ENCODE results near the gene WDR90. TPM values are rescaled to one million over a fixed set of nuclear protein-coding genes. Genes with fewer than 3 reads are reported as not detected.
A peak's percentile ranks its signal among the peaks of the same experiment; 100 is the strongest.

Gene WDR90
- total RNA-seq: 10 to 100 TPM; 21.0 to 25.8 TPM
- 10 to 100 TPM in 1 of 2 donors, 1 to 10 TPM in 1; 7.5 to 60.9 TPM for polyA plus RNA-seq
- long read RNA-seq, donor 1, partial matches to known transcripts: 1 of 5 reads
- long read RNA-seq, donor 1, other reads (novel, unspliced or antisense): 3 of 5 reads
- long read RNA-seq, donor 2, partial matches to known transcripts: 4 of 13 reads
- long read RNA-seq, donor 2, other reads (novel, unspliced or antisense): 9 of 13 reads

GRCh38 chr16:648781-649589 is at the start of gene WDR90:
WDR90 (plus strand) TSS chr16:649365; CDS start chr16:649417, 52 bp downstream.
- Histone ChIP-seq H3K27ac (ENCODE audit: low read depth in 1 of 2, low read length in 2 of 2) (peak within 1 kb of the TSS in 1 of 2 donors; percentile 53), H3K9me3 (ENCODE audit: control insufficient read depth, low read length) (no peaks in the 10 kb centered on the region), H3K4me3 (ENCODE audit: low read length in 2 of 2) (peak within 1 kb of the TSS; percentile 64 to 68), H3K27me3 (ENCODE audit: control insufficient read depth in 1 of 2, insufficient read depth in 2 of 2, low read length in 1 of 2) (no peaks in the 10 kb centered on the region), H3K4me1 (ENCODE audit: control insufficient read depth in 1 of 2, insufficient read depth in 2 of 2, low read length in 2 of 2) (no peaks in the 10 kb centered on the region), H3K36me3 (ENCODE audit: control insufficient read depth in 1 of 2, insufficient read depth in 2 of 2, low read length in 1 of 2) (no peaks in the 10 kb centered on the region)
- DNase-seq: peak; percentile 96 to 98
- peak; percentile 93 for ATAC-seq (ENCODE audit: low FRiP score)
- intact Hi-C loops (cut with DNase I): no loop called here
- WGBS, 2 donors: 1% methylated on average over 87 to 91 of the region's 91 CpGs

GRCh38 chr16:600781-601180 is 48.4 kb upstream of the WDR90 start:
- WGBS, 2 donors: 47 to 53% methylated on average over 7 of the region's 7 CpGs
- Histone ChIP-seq H3K4me1 (ENCODE audit: control insufficient read depth in 1 of 2, insufficient read depth in 2 of 2, low read length in 2 of 2) (no peaks in the 10 kb centered on the region), H3K4me3 (ENCODE audit: low read length in 2 of 2) (no peak overlapping the region), H3K9me3 (ENCODE audit: control insufficient read depth, low read length) (no peaks in the 10 kb centered on the region), H3K36me3 (ENCODE audit: control insufficient read depth in 1 of 2, insufficient read depth in 2 of 2, low read length in 1 of 2) (no peaks in the 10 kb centered on the region), H3K27ac (ENCODE audit: low read depth in 1 of 2, low read length in 2 of 2) (no peak overlapping the region), H3K27me3 (ENCODE audit: control insufficient read depth in 1 of 2, insufficient read depth in 2 of 2, low read length in 1 of 2) (no peaks in the 10 kb centered on the region)
- intact Hi-C loops (cut with DNase I): no loop called here
- ATAC-seq (ENCODE audit: low FRiP score): no peak
- no peak for DNase-seq

- 82 to 86% methylated on average over 5 of the region's 5 CpGs for WGBS, 2 donors
- H3K4me1 ChIP-seq (ENCODE audit: control insufficient read depth in 1 of 2, insufficient read depth in 2 of 2, low read length in 2 of 2): no peaks in the 10 kb centered on the region
- H3K27ac ChIP-seq (ENCODE audit: low read depth in 1 of 2, low read length in 2 of 2): no peak overlapping the region
- no peaks in the 10 kb centered on the region for H3K27me3 ChIP-seq (ENCODE audit: control insufficient read depth in 1 of 2, insufficient read depth in 2 of 2, low read length in 1 of 2)
- no peaks in the 10 kb centered on the region for H3K36me3 ChIP-seq (ENCODE audit: control insufficient read depth in 1 of 2, insufficient read depth in 2 of 2, low read length in 1 of 2)
- intact Hi-C loops (cut with DNase I): no loop called here
- no peak for DNase-seq
- H3K9me3 ChIP-seq (ENCODE audit: control insufficient read depth, low read length): no peaks in the 10 kb centered on the region
- H3K4me3 ChIP-seq (ENCODE audit: low read length in 2 of 2): no peak overlapping the region
- ATAC-seq (ENCODE audit: low FRiP score): no peak
Measured at GRCh38 chr16:603933-604332, 45.2 kb upstream of the WDR90 start.

GRCh38 chr16:606656-607307 is 42.4 kb upstream of the WDR90 start:
- 94 to 97% methylated on average over 22 of the region's 22 CpGs for WGBS, 2 donors
- ATAC-seq (ENCODE audit: low FRiP score): no peak

GRCh38 chr16:608019-608418 is 41.1 kb upstream of the WDR90 start:
- Histone ChIP-seq H3K27ac (ENCODE audit: low read depth in 1 of 2, low read length in 2 of 2) (no peak overlapping the region), H3K9me3 (ENCODE audit: control insufficient read depth, low read length) (no peaks in the 10 kb centered on the region), H3K4me3 (ENCODE audit: low read length in 2 of 2) (no peak overlapping the region), H3K27me3 (ENCODE audit: control insufficient read depth in 1 of 2, insufficient read depth in 2 of 2, low read length in 1 of 2) (no peaks in the 10 kb centered on the region), H3K4me1 (ENCODE audit: control insufficient read depth in 1 of 2, insufficient read depth in 2 of 2, low read length in 2 of 2) (no peaks in the 10 kb centered on the region), H3K36me3 (ENCODE audit: control insufficient read depth in 1 of 2, insufficient read depth in 2 of 2, low read length in 1 of 2) (no peaks in the 10 kb centered on the region)
- DNase-seq (no peak), ATAC-seq (ENCODE audit: low FRiP score) (no peak)
- WGBS, 2 donors: 80 to 82% methylated on average over 10 of the region's 10 CpGs
- intact Hi-C loops (cut with DNase I): no loop called here

More at GRCh38 chr16:606656-607307, 42.4 kb upstream of the WDR90 start:
- Histone ChIP-seq H3K4me3 (ENCODE audit: low read length in 2 of 2) (no peak overlapping the region), H3K4me1 (ENCODE audit: control insufficient read depth in 1 of 2, insufficient read depth in 2 of 2, low read length in 2 of 2) (no peaks in the 10 kb centered on the region), H3K27ac (ENCODE audit: low read depth in 1 of 2, low read length in 2 of 2) (no peak overlapping the region), H3K36me3 (ENCODE audit: control insufficient read depth in 1 of 2, insufficient read depth in 2 of 2, low read length in 1 of 2) (no peaks in the 10 kb centered on the region), H3K27me3 (ENCODE audit: control insufficient read depth in 1 of 2, insufficient read depth in 2 of 2, low read length in 1 of 2) (no peaks in the 10 kb centered on the region), H3K9me3 (ENCODE audit: control insufficient read depth, low read length) (no peaks in the 10 kb centered on the region)
- intact Hi-C loops (cut with DNase I): no loop called here
- no peak for DNase-seq

- H3K4me3 ChIP-seq (ENCODE audit: low read length in 2 of 2): no peak overlapping the region
- no peak overlapping the region for H3K27ac ChIP-seq (ENCODE audit: low read depth in 1 of 2, low read length in 2 of 2)
- no peaks in the 10 kb centered on the region for H3K9me3 ChIP-seq (ENCODE audit: control insufficient read depth, low read length)
- intact Hi-C loops (cut with DNase I): no loop called here
- DNase-seq (no peak), ATAC-seq (ENCODE audit: low FRiP score) (no peak)
- H3K36me3 ChIP-seq (ENCODE audit: control insufficient read depth in 1 of 2, insufficient read depth in 2 of 2, low read length in 1 of 2): no peaks in the 10 kb centered on the region
- 86 to 87% methylated on average over 13 of the region's 13 CpGs for WGBS, 2 donors
- no peaks in the 10 kb centered on the region for H3K27me3 ChIP-seq (ENCODE audit: control insufficient read depth in 1 of 2, insufficient read depth in 2 of 2, low read length in 1 of 2)
- no peaks in the 10 kb centered on the region for H3K4me1 ChIP-seq (ENCODE audit: control insufficient read depth in 1 of 2, insufficient read depth in 2 of 2, low read length in 2 of 2)
Measured at GRCh38 chr16:609316-609715, 39.8 kb upstream of the WDR90 start.

- Histone ChIP-seq H3K4me3 (ENCODE audit: low read length in 2 of 2) (no peak overlapping the region), H3K4me1 (ENCODE audit: control insufficient read depth in 1 of 2, insufficient read depth in 2 of 2, low read length in 2 of 2) (no peaks in the 10 kb centered on the region), H3K27me3 (ENCODE audit: control insufficient read depth in 1 of 2, insufficient read depth in 2 of 2, low read length in 1 of 2) (no peaks in the 10 kb centered on the region), H3K27ac (ENCODE audit: low read depth in 1 of 2, low read length in 2 of 2) (no peak overlapping the region), H3K9me3 (ENCODE audit: control insufficient read depth, low read length) (no peaks in the 10 kb centered on the region), H3K36me3 (ENCODE audit: control insufficient read depth in 1 of 2, insufficient read depth in 2 of 2, low read length in 1 of 2) (no peaks in the 10 kb centered on the region)
- DNase-seq (no peak), ATAC-seq (ENCODE audit: low FRiP score) (peak; percentile 33)
- intact Hi-C loops (cut with DNase I): no loop called here
- 87 to 89% methylated on average over 14 of the region's 14 CpGs for WGBS, 2 donors
Measured at GRCh38 chr16:609984-610383, 39.2 kb upstream of the WDR90 start.

- Histone ChIP-seq H3K36me3 (ENCODE audit: control insufficient read depth in 1 of 2, insufficient read depth in 2 of 2, low read length in 1 of 2) (no peaks in the 10 kb centered on the region), H3K27ac (ENCODE audit: low read depth in 1 of 2, low read length in 2 of 2) (no peak overlapping the region), H3K9me3 (ENCODE audit: control insufficient read depth, low read length) (no peaks in the 10 kb centered on the region), H3K4me3 (ENCODE audit: low read length in 2 of 2) (no peak overlapping the region), H3K27me3 (ENCODE audit: control insufficient read depth in 1 of 2, insufficient read depth in 2 of 2, low read length in 1 of 2) (no peaks in the 10 kb centered on the region), H3K4me1 (ENCODE audit: control insufficient read depth in 1 of 2, insufficient read depth in 2 of 2, low read length in 2 of 2) (no peaks in the 10 kb centered on the region)
- intact Hi-C loops (cut with DNase I): no loop called here
- 77 to 79% methylated on average over 28 of the region's 28 CpGs for WGBS, 2 donors
- no peak for ATAC-seq (ENCODE audit: low FRiP score)
- no peak for DNase-seq
Measured at GRCh38 chr16:610513-611381, 38.4 kb upstream of the WDR90 start.
